Coronary artery (tissue), 2 donors: ENCODE measurements around the gene ZBTB24.

Experiments used
- DNase-seq: peaks from one replicate; pipeline ENCODE4 v3.0.0-alpha.2; 2017; ENCODE audit warnings: low spot score
- H3K27ac ChIP-seq, 2 donors: fragments of 200-600 bp; sonication (generic); one replicate each; pipeline ENCODE4 v1.5.1; 2016 to 2019
- H3K4me3 ChIP-seq: fragments of 200-600 bp; sonication (generic); 2 replicates; pipeline ENCODE4 v1.5.1; 2016; ENCODE audit warnings: mild to moderate bottlenecking, moderate library complexity
- TF ChIP-seq, protein P1 (sequence below): fragments of 200-600 bp; sonication (generic); IDR thresholded peaks from one replicate; pipeline ENCODE4 v1.5.1; 2019; ENCODE audit warnings: antibody characterized with exemption

ZBTB24 gene

DNA sequence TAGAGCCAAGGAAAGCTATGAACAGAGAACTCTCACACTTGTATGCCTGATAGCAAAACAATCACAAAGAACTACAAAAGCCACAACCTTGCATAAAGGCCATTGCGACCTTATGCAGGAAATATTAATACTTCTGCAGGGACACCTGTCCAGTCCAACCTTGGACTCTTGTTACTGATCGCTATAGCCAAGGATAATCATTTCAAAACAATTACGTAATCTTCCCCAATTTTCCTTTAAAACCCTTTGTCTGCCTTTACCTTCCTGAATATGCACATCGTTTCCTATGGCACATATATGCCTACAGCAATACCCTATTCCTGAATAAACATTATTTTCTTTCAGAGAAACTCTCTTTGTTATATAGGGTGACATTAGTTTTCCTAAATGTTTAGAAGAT lies 65.4 kb downstream of the ZBTB24 start:
- no peak overlapping the region for H3K4me3 ChIP-seq
- no peak overlapping the region for H3K27ac ChIP-seq
- DNase-seq: no peak
- TF ChIP-seq, protein P1, sequence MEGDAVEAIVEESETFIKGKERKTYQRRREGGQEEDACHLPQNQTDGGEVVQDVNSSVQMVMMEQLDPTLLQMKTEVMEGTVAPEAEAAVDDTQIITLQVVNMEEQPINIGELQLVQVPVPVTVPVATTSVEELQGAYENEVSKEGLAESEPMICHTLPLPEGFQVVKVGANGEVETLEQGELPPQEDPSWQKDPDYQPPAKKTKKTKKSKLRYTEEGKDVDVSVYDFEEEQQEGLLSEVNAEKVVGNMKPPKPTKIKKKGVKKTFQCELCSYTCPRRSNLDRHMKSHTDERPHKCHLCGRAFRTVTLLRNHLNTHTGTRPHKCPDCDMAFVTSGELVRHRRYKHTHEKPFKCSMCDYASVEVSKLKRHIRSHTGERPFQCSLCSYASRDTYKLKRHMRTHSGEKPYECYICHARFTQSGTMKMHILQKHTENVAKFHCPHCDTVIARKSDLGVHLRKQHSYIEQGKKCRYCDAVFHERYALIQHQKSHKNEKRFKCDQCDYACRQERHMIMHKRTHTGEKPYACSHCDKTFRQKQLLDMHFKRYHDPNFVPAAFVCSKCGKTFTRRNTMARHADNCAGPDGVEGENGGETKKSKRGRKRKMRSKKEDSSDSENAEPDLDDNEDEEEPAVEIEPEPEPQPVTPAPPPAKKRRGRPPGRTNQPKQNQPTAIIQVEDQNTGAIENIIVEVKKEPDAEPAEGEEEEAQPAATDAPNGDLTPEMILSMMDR: no peak
